Hepatic stellate cell (primary cell): ENCODE measurements around the gene PYDC1.
"Not testable (repeated sequence)": the region's sequence is repeated elsewhere in the genome, so short reads cannot be mapped to it uniquely, and the experiment has no call there.

Source experiments
- DNase-seq: peaks from one replicate; pipeline ENCODE4 v3.0.0; 2011; ENCODE audit warnings: low spot score

PYDC1 gene

DNA sequence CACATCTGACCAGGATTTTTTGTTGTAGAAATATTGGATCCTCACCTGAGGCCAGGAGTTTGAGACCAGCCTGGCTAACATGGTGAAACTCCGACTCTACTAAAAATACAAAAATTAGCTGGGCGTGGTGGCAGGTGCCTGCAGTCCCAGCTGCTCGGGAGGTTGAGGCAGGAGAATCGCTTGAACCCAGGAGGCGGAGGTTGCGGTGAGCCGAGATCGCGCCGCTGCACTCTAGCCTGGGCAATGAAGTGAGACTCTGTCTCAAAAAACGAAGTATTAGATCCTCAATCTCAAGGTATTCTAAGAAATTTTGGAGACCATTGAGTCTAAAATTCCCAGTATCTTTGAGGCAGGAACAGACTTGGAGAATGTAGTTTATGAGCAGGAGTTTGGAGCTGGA lies 21.1 kb downstream of the PYDC1 start:
- DNase-seq, result not testable (repeated sequence)

DNA sequence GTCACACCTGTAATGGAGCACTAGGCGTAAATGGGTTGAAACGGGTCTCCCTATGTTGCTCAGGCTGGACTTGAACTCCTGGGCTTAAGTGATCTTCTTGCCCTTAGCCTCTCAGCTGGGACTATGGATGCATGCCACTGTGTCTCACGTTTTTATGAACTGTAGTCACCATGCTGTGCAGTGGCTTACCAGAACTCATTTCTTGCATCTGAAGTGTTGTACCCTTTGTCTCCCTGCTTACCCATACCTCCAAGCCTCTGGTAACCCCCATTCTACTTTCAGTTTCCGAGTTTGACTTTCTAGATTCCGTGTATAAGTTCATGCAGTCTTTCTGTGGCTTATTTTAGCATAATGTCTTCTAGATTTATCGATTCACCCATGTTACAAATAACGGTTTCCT lies 22.0 kb downstream of the PYDC1 start:
- no peak for DNase-seq

- no peak for DNase-seq
These were observed 23.1 kb downstream of the PYDC1 start for GRCh38 chr16:31193874-31194273.

DNA sequence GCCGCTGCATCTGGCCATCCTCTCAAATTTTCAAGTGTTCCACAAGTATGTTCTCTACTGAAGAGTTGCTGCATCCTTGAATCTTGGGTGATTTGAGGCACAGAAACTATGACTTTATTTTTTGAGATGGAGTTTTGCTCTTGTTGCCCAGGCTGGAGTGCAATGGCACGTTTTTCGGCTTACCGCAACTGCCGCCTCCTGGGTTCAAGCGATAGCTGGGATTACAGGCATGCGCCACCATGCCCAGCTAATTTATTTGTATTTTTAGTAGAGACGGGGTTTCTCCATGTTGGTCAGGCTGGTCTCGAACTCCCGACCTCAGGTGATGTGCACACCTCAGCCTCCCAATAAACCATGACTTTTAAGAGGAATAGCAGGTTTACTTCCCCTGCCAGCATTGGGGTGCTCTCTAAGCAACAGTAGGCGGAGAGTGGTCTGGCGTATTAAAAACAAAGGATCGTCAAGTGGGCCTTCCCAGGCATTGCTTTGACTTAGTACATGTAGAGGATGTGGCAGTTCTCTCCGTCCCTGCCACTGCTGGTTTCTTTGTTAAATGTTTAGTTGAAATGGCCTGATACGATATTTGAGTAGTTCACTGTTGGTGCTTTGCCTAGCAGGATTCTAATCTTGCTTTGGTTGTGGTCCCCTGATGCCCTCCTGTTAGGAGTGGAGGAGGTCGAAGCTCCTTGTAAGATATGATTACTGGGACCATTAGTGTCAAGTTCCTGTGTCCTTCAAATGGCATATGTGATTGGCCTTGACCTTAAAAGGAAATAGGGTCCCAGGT lies 23.9 kb downstream of the PYDC1 start:
- DNase-seq, result no peak

- no peak for DNase-seq
These were observed 25.1 kb downstream of the PYDC1 start for GRCh38 chr16:31191697-31192428.

DNA sequence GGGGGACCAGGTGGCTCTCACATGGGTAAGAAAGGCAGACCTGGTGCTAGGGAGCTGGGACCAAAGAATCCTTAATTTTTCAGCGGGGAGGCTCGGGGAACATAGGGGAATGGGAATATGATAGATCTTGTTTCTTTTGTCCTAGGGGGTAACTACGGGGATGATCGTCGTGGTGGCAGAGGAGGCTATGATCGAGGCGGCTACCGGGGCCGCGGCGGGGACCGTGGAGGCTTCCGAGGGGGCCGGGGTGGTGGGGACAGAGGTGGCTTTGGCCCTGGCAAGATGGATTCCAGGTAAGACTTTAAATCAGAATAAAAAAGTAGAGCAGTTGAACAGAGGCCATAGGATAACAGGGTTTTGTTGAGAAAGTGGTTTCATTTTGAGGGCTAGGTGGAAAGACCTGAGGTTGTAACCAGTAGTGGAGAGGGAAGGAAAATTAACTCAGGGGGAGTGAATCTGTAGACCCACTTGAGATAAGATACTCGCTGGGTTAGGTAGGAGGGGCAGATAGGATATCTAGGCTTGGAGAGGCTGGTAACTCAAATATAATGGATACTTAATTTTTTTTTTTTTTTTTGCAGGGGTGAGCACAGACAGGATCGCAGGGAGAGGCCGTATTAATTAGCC lies 26.0 kb downstream of the PYDC1 start:
- no peak for DNase-seq

GRCh38 chr16:31190061-31190460 lies 26.9 kb downstream of the PYDC1 start:
- DNase-seq, result no peak

DNA sequence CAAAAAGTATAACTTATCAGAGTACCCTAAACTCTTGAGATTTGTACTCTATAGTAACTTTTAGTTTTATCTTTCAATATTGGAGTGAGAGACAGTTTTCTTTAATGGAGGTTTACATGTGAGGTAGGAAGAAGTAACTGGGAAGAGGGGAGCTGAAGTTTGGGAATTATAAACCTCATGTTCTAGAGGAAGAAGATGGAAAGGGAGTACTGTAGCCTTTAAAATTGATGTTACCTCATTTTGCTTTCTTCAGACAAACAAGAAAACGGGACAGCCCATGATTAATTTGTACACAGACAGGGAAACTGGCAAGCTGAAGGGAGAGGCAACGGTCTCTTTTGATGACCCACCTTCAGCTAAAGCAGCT lies 27.5 kb downstream of the PYDC1 start:
- DNase-seq, result no peak

- DNase-seq, result no peak
These were observed 28.2 kb downstream of the PYDC1 start for GRCh38 chr16:31188450-31189411.

DNA sequence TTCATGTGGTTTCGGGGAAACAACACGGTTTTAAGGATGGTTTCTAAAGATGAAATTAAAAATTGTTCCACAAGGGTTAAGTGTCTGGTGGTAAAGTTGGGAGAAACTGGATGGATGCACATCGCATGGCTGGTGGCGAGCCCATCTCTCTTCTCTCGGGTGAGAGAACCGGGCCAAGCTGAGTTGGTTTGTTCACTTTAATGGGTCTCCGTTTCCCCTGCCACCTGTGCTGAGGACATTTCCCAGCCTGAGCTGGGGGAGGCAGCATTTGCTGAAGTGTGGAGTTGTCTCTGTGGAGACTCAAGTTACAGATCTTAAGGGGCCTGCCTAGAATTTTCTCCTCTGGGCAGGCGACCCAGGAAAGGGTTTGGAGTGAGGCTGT lies 29.1 kb downstream of the PYDC1 start:
- DNase-seq, result no peak

DNA sequence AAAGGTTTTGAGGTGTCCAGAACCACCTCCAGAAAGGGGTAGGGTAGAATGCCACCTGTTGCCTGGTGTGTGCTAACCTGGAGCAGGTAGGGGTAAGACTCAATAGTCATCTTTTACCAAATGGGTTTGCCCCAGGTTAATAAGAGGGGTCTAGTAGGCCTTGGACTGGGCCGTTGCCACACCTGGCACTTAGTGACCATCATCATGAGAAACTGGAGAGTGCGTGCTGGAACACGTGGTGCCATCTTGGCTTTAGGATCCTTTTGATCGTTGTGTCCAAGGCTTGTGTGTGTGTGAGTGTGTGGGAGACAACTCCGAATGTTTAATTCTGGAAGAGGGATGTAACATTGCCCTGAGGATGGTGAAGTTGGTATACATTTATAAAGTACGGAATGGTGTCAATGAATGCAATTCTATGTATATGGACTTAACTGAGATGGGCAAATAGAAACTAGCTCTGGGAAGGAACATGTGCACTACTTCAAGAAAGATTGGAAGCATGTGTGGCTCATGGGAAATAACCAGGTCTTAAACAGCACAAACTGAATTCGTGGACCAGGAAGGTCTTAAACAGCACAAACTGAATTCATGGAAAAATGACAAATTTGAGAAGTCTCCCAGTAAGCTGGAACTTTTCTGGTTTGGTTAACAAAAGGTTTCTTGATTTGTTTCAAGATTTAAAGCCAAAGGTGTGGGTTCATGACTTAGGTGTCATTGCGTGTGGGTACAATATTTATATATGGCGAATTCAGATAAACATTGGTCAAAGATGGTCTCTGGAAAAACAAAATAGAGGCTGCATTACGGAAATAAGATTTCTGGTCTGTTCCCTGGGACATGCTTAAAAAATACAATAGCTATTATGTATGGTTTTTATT lies 29.8 kb downstream of the PYDC1 start:
- DNase-seq, result no peak

- no peak for DNase-seq
These were observed 30.8 kb downstream of the PYDC1 start for GRCh38 chr16:31186176-31186575.

DNA sequence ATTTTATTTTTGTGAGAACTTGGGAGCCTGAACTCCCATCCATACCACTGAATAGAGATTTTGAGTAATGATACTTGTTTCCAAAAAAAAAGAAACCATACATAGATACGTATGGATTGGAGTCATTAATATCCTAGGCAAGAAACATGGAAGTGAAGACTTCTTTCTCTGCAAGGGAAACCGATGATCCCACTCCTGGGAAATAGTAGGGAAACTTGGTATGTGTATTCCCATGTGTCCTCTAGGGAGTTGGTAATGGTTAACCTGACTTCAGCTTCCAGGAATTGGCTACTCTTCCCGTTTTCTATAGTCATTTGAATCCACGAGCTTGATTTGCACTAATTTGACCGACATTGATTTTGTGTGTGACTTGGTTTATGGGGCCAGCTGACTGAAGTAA lies 31.6 kb downstream of the PYDC1 start:
- DNase-seq, result no peak

- DNase-seq, result no peak
These were observed 32.0 kb downstream of the PYDC1 start for GRCh38 chr16:31184888-31185287.

- no peak for DNase-seq
These were observed 33.2 kb downstream of the PYDC1 start for GRCh38 chr16:31183432-31184428.

DNA sequence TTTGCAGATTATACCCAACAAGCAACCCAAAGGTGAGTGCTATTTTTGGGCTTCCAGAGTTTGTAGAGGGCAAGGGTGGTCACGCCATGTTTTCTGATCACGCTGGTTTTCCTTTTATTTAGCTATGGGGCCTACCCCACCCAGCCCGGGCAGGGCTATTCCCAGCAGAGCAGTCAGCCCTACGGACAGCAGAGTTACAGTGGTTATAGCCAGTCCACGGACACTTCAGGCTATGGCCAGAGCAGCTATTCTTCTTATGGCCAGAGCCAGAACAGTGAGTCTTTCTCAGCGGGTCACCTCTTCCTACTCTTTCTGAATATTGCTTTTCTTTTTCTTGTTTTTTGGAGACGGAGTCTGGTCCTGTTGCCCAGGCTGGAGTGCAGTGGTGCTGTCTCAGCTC lies 34.5 kb downstream of the PYDC1 start:
- DNase-seq, result no peak

- DNase-seq, result no peak
These were observed 35.7 kb downstream of the PYDC1 start for GRCh38 chr16:31181102-31181830.

- peak; percentile 97 for DNase-seq
These were observed 37.0 kb downstream of the PYDC1 start, which contains the start of gene FUS for GRCh38 chr16:31179747-31180459. Gene FUS, plus strand, starts transcription at chr16:31180139. Its CDS starts 76 bp downstream, at chr16:31180215.
